Natural killer cell (primary cell): ENCODE data around the gene RPRM. TPM values are rescaled to one million over a fixed set of nuclear protein-coding genes. Genes with fewer than 3 reads are reported as not detected.

Experiments used
- ATAC-seq, 3 donors: fragments of 150-1000 bp in 2 of 3; fragments of 200-7000 bp in 1 of 3; cut with Tn5 transposase; 1 replicate in 1 of 3; 2 replicates in 2 of 3; pipeline ENCODE4 v1.10.0; 2021; ENCODE audit warnings: mild to moderate bottlenecking in 2 of 3, moderate library complexity in 2 of 3
- DNase-seq, 2 donors: peaks; one replicate each; pipeline versions ENCODE4 v3.0.0 to v3.0.0-alpha.2; 2013 to 2021; ENCODE audit warnings: mixed read lengths in 1 of 2
- H3K27ac ChIP-seq: one replicate; pipeline ENCODE4 v1.5.1; 2013; ENCODE audit warnings: mild to moderate bottlenecking, low read length
- H3K27me3 ChIP-seq: one replicate; pipeline ENCODE4 v1.6.1; 2013; ENCODE audit warnings: low read length; ENCODE audit not compliant: control insufficient read depth, insufficient read depth
- H3K36me3 ChIP-seq: one replicate; pipeline ENCODE4 v1.6.1; 2013; ENCODE audit warnings: low read length; ENCODE audit not compliant: control insufficient read depth, insufficient read depth
- H3K4me1 ChIP-seq: one replicate; pipeline ENCODE4 v1.6.1; 2013; ENCODE audit warnings: low read length; ENCODE audit not compliant: control insufficient read depth, insufficient read depth
- H3K4me3 ChIP-seq: one replicate; pipeline ENCODE4 v1.5.1; 2013; ENCODE audit warnings: low read length
- H3K9me3 ChIP-seq: one replicate; pipeline ENCODE4 v1.6.1; 2013; ENCODE audit warnings: low read length; ENCODE audit not compliant: control insufficient read depth, insufficient read depth
- H3K27ac Mint-ChIP-seq, 2 donors: one replicate each; pipeline ENCODE4 v1.8.0; 2022; ENCODE audit warnings: mild to moderate bottlenecking in 2 of 2, mixed read lengths in 2 of 2, moderate library complexity in 1 of 2
- H3K27me3 Mint-ChIP-seq, 2 donors: one replicate each; pipeline ENCODE4 v1.8.0; 2022; ENCODE audit warnings: low read depth in 2 of 2, mixed read lengths in 2 of 2
- H3K36me3 Mint-ChIP-seq: one replicate; pipeline ENCODE4 v1.8.0; 2022; ENCODE audit warnings: mixed read lengths
- H3K4me1 Mint-ChIP-seq, 2 donors: one replicate each; pipeline ENCODE4 v1.8.0; 2022; ENCODE audit warnings: mixed read lengths in 2 of 2
- H3K4me3 Mint-ChIP-seq: one replicate; pipeline ENCODE4 v1.8.0; 2022; ENCODE audit warnings: mild to moderate bottlenecking, moderate library complexity, mixed read lengths
- H3K9me3 Mint-ChIP-seq, 2 donors: one replicate each; pipeline ENCODE4 v1.8.0; 2022; ENCODE audit warnings: mixed read lengths in 2 of 2
- WGBS: methylation state at CpG from one replicate; pipeline ENCODE4 v1.1.7; 2013; ENCODE audit warnings: missing lambda C conversion rate; ENCODE audit not compliant: insufficient coverage; 5-methylcytosine and 5-hydroxymethylcytosine counted together
- intact Hi-C: fragments of 100-400 bp; cut with micrococcal nuclease; formaldehyde crosslinking; loops from one replicate; pipeline ENCODE4 v1.14.2; 2022
- total RNA-seq, 4 donors: library from RNA; stranded (reverse); fragments of 120-200 nt in 1 of 4; gene quantifications; one replicate each; pipeline versions ENCODE4 v1.2.3 to v1.2.4, GENCODE V29; 2013 to 2022
- TF ChIP-seq, protein P1 (sequence below): fragments of 200-600 bp; IDR thresholded peaks from one replicate; pipeline ENCODE4 v1.8.0; 2022; ENCODE audit warnings: antibody characterized with exemption

Gene RPRM
- total RNA-seq, 3 donors from 2014 or later (not counting 1 experiment from before 2014, with no cell fraction given): not detected

DNA sequence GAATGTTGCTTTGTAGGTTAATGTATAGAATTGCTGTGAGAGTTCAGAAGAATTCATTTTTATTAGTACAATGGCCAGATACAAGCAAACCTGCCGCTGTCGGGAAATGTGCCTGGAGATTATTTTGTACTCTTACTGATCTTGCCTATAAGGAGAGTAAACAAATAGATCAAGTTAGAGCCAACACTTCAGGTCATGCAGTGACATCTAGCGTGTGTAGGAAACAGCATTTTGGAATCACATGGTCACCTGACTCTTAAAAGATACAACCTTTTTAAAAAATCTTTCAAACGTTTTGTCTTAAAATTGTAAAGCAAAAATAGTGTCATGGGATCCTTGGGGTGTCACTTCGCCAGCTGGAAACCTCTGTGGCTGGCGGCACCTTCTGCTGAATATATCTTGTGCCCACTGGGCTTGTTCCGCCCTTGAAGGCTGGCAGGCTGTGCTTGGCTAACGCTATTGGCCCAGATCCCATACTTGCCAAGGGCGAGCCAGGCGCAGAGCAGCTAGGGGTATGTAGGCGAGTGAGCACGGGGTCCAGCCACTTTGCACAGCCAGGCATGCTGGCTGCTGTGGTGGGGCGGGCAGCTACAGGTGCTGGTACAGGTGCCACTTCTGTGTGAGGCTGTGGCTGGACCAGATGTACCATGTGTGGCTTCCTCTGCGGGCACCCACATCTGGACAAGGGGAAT is 19.5 kb upstream of the RPRM start:
- DNase-seq: no peak
- no peaks in the 10 kb centered on the region for H3K36me3 Mint-ChIP-seq
- H3K4me1 ChIP-seq: no peaks in the 10 kb centered on the region
- TF ChIP-seq, protein P1, sequence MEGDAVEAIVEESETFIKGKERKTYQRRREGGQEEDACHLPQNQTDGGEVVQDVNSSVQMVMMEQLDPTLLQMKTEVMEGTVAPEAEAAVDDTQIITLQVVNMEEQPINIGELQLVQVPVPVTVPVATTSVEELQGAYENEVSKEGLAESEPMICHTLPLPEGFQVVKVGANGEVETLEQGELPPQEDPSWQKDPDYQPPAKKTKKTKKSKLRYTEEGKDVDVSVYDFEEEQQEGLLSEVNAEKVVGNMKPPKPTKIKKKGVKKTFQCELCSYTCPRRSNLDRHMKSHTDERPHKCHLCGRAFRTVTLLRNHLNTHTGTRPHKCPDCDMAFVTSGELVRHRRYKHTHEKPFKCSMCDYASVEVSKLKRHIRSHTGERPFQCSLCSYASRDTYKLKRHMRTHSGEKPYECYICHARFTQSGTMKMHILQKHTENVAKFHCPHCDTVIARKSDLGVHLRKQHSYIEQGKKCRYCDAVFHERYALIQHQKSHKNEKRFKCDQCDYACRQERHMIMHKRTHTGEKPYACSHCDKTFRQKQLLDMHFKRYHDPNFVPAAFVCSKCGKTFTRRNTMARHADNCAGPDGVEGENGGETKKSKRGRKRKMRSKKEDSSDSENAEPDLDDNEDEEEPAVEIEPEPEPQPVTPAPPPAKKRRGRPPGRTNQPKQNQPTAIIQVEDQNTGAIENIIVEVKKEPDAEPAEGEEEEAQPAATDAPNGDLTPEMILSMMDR: no peak
- no peak for ATAC-seq
- no peaks in the 10 kb centered on the region for H3K27me3 ChIP-seq
- H3K27ac ChIP-seq: no peak overlapping the region
- no peak overlapping the region for H3K4me3 Mint-ChIP-seq
- H3K36me3 ChIP-seq: no peaks in the 10 kb centered on the region
- H3K9me3 Mint-ChIP-seq: no peaks in the 10 kb centered on the region
- no peaks in the 10 kb centered on the region for H3K27me3 Mint-ChIP-seq
- no peak overlapping the region for H3K27ac Mint-ChIP-seq
- H3K4me1 Mint-ChIP-seq: no peaks in the 10 kb centered on the region
- H3K4me3 ChIP-seq: no peak overlapping the region
- H3K9me3 ChIP-seq: no peaks in the 10 kb centered on the region
- WGBS: 88% methylated on average over 14 of the region's 14 CpGs
- intact Hi-C loops: no loop called here

DNA sequence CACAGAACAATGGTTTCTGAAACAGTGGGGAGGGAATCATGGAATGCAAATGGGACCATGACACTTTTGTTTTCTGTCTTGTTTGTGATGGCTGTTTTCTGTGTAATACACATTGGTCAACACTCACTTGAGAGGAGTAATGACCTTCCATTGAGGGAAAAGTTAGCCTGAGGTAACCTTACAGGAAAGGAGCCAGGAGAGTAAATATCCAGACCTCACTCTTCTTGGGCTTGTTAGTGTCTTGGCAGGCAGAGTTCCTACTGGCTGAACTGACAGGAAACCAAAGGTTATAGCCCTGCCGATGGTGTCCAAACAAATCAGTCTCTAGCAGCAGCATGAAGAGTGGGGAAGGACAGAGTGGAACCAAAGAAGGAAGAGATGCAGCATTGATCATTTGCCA is 17.2 kb upstream of the RPRM start:
- Mint-ChIP-seq H3K27me3 (no peaks in the 10 kb centered on the region), H3K4me1 (no peaks in the 10 kb centered on the region), H3K36me3 (no peaks in the 10 kb centered on the region), H3K27ac (no peak overlapping the region), H3K4me3 (no peak overlapping the region), H3K9me3 (no peaks in the 10 kb centered on the region)
- TF ChIP-seq, protein P1: no peak
- 13% methylated on average over 1 of the region's 1 CpG for WGBS
- Histone ChIP-seq H3K27me3 (no peaks in the 10 kb centered on the region), H3K27ac (no peak overlapping the region), H3K36me3 (no peaks in the 10 kb centered on the region), H3K9me3 (no peaks in the 10 kb centered on the region), H3K4me1 (no peaks in the 10 kb centered on the region), H3K4me3 (no peak overlapping the region)
- intact Hi-C loops: no loop called here
- ATAC-seq (no peak), DNase-seq (no peak)

DNA sequence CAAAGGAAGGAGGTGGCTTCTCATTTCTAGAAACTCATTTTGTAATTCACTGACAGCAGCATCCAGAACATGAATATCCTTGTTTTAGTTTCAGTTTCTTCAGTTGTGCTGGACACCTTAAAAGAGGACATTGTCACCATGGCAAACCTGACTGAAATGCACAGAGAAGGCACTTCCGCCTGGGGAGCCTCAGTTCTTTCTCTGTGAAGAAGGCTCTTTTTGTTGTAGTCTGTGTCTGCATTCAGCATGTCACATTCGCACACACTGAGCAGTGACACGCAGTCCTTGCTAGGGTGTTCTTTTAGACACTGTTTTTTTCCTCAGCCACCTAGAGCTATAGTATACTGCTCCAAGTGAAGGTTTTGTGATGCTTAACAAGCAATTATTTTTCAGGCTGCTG is 9.5 kb upstream of the RPRM start:
- no peak for ATAC-seq
- H3K4me3 ChIP-seq: no peak overlapping the region
- no peaks in the 10 kb centered on the region for H3K9me3 ChIP-seq
- DNase-seq: no peak
- no peak overlapping the region for H3K27ac ChIP-seq
- H3K36me3 ChIP-seq: no peaks in the 10 kb centered on the region
- TF ChIP-seq, protein P1: no peak
- H3K9me3 Mint-ChIP-seq: no peaks in the 10 kb centered on the region
- H3K27me3 Mint-ChIP-seq: peaks cover 0 to 7% of the 10 kb centered on the region in 2 donors
- no peaks in the 10 kb centered on the region for H3K4me1 Mint-ChIP-seq
- no peaks in the 10 kb centered on the region for H3K36me3 Mint-ChIP-seq
- H3K4me1 ChIP-seq: no peaks in the 10 kb centered on the region
- H3K27ac Mint-ChIP-seq: no peak overlapping the region
- 92% methylated on average over 3 of the region's 3 CpGs for WGBS
- H3K27me3 ChIP-seq: no peaks in the 10 kb centered on the region
- intact Hi-C loops: no loop called here
- no peak overlapping the region for H3K4me3 Mint-ChIP-seq

DNA sequence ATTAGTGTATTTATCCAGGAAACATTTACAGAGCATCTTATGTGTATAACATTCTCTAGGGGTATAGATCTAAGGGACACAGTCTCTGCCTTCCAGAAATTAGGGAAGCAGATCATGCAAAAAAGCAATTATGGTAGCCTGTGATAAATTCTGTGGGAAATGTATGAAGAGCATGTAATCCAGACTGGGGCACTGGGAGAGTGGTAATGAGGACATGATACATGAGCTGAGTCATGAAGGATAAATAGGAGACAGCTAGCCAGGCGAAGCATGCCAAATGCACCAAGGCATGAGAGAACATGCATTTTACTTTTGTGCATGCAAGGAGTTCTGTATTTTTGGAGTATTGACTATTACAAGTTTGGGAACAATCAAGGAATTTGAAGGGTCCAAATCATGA is 8.9 kb upstream of the RPRM start:
- Histone ChIP-seq H3K4me3 (no peak overlapping the region), H3K36me3 (no peaks in the 10 kb centered on the region), H3K4me1 (no peaks in the 10 kb centered on the region), H3K9me3 (no peaks in the 10 kb centered on the region), H3K27ac (no peak overlapping the region), H3K27me3 (no peaks in the 10 kb centered on the region)
- Mint-ChIP-seq H3K27ac (no peak overlapping the region), H3K36me3 (no peaks in the 10 kb centered on the region), H3K9me3 (no peaks in the 10 kb centered on the region), H3K4me1 (no peaks in the 10 kb centered on the region), H3K27me3 (peaks cover 0 to 7% of the 10 kb centered on the region in 2 donors), H3K4me3 (no peak overlapping the region)
- DNase-seq: no peak
- 88% methylated on average over 1 of the region's 1 CpG for WGBS
- intact Hi-C loops: no loop called here
- TF ChIP-seq, protein P1: no peak
- no peak for ATAC-seq
